H54 (cell line): ENCODE measurements around the gene CLEC2L.

Experiments
- DNase-seq: peaks from one replicate; pipeline ENCODE4 v3.0.0; 2011; ENCODE audit warnings: low spot score, mixed read lengths; ENCODE audit not compliant: insufficient read length
- FAIRE-seq: peaks from 3 replicates; lab custom pipeline; 2011; peaks lifted over from hg19 to GRCh38; lab: Jason Lieb, UNC
- POLR2A ChIP-seq: IDR thresholded peaks from 2 replicates; pipeline ENCODE4 v1.6.1; 2011; ENCODE audit warnings: low read depth, mild to moderate bottlenecking, low read length

CLEC2L gene

GRCh38 chr7:139523199-139523941, at the start of gene CLEC2L:
Gene CLEC2L, plus strand, starts transcription at chr7:139523685. Its CDS starts 243 bp downstream, at chr7:139523928.
- FAIRE-seq (no peak), DNase-seq (no peak)
- no peak for TF ChIP-seq POLR2A

- DNase-seq, result no peak
- no peak for TF ChIP-seq POLR2A
- FAIRE-seq, result no peak
These were observed 47.3 kb upstream of the CLEC2L start for GRCh38 chr7:139476139-139476538.

- TF ChIP-seq POLR2A, result no peak
- FAIRE-seq (no peak), DNase-seq (no peak)
These were observed 46.6 kb upstream of the CLEC2L start for GRCh38 chr7:139476891-139477290.

- no peak for TF ChIP-seq POLR2A
- FAIRE-seq, result no peak
- DNase-seq, result no peak
These were observed 43.9 kb upstream of the CLEC2L start for GRCh38 chr7:139479620-139480019.

GRCh38 chr7:139481364-139481763, 42.1 kb upstream of the CLEC2L start:
- DNase-seq (no peak), FAIRE-seq (no peak)
- no peak for TF ChIP-seq POLR2A

GRCh38 chr7:139482122-139482521, 41.4 kb upstream of the CLEC2L start:
- TF ChIP-seq POLR2A, result no peak
- FAIRE-seq, result no peak
- DNase-seq, result no peak

- DNase-seq, result no peak
- no peak for FAIRE-seq
These were observed 40.6 kb upstream of the CLEC2L start for GRCh38 chr7:139482662-139483466.

GRCh38 chr7:139487366-139488080, 36.0 kb upstream of the CLEC2L start:
- no peak for FAIRE-seq
- no peak for TF ChIP-seq POLR2A
- DNase-seq, result no peak

More at GRCh38 chr7:139482662-139483466, 40.6 kb upstream of the CLEC2L start:
- TF ChIP-seq POLR2A, result no peak

GRCh38 chr7:139488810-139489209, 34.7 kb upstream of the CLEC2L start:
- TF ChIP-seq POLR2A, result no peak
- no peak for DNase-seq
- FAIRE-seq, result no peak

GRCh38 chr7:139490130-139490529, 33.4 kb upstream of the CLEC2L start:
- FAIRE-seq (no peak), DNase-seq (no peak)
- TF ChIP-seq POLR2A, result no peak

- FAIRE-seq (no peak), DNase-seq (no peak)
- TF ChIP-seq POLR2A, result no peak
These were observed 31.2 kb upstream of the CLEC2L start for GRCh38 chr7:139492293-139492692.

- DNase-seq (no peak), FAIRE-seq (no peak)
- TF ChIP-seq POLR2A, result no peak
These were observed 28.5 kb upstream of the CLEC2L start for GRCh38 chr7:139494835-139495579.

GRCh38 chr7:139495580-139496125, 27.8 kb upstream of the CLEC2L start:
- no peak for TF ChIP-seq POLR2A
- no peak for DNase-seq
- FAIRE-seq, result no peak
